NCI-H774 (cell line): ENCODE results near the gene SCLY.
"Not testable (repeated sequence)": the region's sequence is repeated elsewhere in the genome, so short reads cannot be mapped to it uniquely, and the experiment has no call there.

ENCODE experiments used
- DNase-seq: peaks from one replicate; lab custom pipeline; 2025; lab: John Stamatoyannopoulos, UW

SCLY gene, protein sequence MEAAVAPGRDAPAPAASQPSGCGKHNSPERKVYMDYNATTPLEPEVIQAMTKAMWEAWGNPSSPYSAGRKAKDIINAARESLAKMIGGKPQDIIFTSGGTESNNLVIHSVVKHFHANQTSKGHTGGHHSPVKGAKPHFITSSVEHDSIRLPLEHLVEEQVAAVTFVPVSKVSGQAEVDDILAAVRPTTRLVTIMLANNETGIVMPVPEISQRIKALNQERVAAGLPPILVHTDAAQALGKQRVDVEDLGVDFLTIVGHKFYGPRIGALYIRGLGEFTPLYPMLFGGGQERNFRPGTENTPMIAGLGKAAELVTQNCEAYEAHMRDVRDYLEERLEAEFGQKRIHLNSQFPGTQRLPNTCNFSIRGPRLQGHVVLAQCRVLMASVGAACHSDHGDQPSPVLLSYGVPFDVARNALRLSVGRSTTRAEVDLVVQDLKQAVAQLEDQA

DNA sequence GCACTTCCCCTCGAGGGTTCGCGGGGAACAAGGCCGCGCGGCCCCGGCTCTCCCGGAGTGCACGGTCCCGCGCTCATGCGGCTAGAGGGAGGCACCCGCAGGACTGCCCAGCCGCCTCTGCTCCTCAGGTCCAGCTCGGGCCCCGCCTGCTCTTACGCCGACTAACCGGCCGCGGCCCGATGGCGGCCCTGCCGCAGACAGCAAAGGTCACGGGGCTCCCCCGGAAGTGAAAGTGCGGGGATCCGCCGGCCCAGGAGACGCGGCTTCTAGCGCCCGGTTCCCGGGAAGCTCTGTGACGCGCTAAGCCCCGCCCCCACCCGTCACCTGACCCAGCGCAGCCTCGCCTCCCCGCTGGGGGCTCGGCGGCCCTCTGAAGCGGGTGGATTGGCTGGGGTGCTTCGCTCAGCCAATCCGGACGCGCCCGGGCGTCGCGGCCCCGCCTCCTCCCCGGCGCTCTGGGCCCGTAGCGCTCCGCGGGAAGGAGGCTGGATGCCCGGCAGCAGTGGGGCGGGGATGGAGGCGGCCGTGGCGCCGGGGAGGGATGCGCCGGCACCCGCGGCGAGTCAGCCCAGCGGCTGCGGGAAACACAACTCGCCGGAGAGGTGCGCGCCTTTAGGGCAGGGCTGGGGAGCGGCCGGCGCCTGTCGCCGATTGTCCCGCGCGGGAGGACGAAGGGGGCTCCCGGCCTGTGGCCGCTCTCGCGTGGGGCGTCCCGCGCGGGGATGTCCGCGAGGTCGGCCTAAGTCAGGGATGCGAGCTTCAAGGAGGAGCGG lies at the start of gene SCLY:
SCLY (plus strand) TSS at position 460 of the 773 bp plus-strand sequence; CDS start at position 514, 54 bp downstream.
- DNase-seq: peak; percentile 96

GRCh38 chr2:238013806-238014205 lies 47.0 kb upstream of the SCLY start:
- no peak for DNase-seq

DNA sequence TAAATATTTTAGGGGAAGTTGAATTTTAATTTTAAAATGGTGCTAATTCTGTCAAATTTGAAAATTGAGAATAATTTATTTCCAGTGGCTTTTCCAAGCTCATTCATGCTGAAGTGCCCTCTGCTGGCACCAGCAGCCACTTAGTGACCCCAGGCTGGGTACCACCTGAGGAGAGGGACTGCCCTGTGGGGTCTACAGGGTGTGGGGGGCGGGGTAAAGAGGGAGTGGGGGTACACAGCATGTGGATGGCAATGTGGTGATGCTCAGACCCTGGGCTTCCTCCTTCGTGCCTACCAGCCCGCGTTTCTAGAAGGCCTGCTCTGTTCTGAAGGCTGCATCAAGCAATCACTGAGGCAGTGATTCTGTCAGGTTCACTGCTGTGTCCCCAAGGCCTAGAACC lies 45.1 kb upstream of the SCLY start:
- no peak for DNase-seq

GRCh38 chr2:238016526-238016925 lies 44.3 kb upstream of the SCLY start:
- no peak for DNase-seq

DNA sequence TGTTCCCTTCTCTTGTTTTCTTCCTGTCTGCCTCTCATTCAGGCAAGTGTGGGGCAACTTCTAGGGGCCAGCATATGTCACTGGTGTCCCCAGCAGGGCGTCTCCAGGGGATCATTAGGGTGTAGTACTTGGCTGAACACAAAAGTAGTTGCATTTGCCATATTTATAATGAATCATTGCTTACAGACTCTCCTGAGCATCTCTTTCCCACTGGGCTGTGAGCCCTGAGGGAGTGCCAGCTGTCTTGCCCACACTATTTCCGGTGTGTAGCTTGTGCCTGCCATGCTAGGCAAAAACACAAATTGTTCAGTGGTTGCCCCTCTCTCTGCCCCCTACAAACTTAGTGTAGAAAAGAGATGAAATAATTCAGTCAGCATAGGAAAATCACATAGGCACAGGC lies 40.8 kb upstream of the SCLY start:
- no peak for DNase-seq

DNA sequence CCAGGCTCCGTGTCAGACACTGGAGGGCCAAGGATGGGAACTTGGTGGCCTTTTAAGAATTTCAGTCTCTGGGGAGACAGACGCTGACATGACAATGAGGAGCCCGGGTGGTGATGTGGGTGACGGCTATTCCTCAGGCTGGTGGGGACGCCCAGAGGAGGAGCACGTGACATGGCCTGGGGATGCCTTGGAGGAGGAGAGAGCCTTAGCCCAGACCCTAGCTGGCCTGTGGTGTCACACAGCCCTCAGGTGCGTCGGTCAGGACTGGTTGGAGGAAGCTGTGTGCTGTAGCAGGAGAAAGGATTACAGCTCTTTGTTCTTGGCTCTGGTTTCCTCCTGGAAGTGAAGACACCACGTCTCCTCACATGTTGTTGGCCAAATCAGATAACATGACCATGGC lies 40.0 kb upstream of the SCLY start:
- no peak for DNase-seq

GRCh38 chr2:238021327-238021726 lies 39.5 kb upstream of the SCLY start:
- no peak for DNase-seq

DNA sequence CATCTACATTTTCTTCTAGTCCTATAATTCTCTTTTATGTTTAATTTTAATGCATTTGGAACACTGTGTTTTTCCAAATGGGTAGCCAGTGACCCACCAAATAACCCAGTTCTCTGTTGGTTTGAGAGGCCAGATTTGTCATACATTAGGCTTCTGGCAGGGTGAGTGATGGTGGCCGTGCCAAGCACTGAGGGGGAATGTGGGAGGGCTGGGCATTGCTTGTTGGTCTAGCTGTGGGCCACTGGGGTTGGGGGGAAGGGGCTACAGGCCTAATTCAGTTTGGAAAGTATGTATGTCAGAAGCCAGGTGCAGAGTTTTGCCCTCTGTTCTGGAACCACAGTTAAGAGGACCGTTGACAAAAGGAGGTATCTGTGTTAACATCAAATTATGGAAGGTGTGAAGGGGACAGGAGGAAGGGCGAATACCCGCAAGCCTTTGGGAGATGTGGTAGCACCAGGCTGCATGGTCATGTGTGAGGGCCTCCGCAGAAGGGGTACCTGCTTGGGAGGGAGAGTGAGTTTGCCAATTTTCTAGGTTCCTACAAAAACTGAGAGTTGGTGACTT lies 38.1 kb upstream of the SCLY start:
- no peak for DNase-seq

DNA sequence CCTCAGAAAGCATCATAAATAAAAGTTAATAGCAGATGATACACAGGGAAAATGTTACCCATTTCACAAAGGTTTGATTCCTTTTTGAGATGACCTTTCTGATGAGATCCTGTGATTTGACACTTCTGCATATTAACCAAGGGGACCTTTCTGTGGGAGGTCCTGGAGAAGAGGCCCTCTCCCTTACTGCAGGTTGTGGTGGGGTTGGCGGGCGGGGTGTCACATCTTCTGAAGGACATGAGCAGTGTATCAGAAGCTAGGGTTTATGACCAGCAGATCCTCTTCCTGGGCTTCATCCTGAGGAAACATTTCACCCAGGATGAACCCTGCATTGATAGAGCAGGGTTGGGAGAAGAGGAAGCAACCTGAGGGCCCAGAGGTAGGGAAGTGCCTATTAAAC lies 37.2 kb upstream of the SCLY start:
- no peak for DNase-seq

DNA sequence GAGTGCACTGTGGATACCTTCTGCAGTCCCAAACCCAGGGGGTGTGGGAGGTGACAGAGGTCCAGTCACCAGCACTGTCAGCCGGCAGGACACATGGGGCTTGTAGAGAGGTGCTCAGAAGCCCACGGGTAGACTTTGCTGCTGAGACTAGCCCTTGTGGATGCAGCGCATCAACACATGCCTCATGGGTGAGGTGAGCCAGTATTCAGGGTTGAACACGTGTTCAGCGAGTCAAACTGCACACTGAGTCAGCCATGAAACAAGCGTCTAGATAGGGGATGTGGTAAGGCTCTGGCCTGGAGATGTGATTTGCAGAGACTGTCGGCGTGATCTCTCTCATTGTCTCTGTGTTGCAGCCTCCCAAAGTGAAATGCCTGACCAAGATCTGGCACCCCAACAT lies 35.8 kb upstream of the SCLY start:
- no peak for DNase-seq

DNA sequence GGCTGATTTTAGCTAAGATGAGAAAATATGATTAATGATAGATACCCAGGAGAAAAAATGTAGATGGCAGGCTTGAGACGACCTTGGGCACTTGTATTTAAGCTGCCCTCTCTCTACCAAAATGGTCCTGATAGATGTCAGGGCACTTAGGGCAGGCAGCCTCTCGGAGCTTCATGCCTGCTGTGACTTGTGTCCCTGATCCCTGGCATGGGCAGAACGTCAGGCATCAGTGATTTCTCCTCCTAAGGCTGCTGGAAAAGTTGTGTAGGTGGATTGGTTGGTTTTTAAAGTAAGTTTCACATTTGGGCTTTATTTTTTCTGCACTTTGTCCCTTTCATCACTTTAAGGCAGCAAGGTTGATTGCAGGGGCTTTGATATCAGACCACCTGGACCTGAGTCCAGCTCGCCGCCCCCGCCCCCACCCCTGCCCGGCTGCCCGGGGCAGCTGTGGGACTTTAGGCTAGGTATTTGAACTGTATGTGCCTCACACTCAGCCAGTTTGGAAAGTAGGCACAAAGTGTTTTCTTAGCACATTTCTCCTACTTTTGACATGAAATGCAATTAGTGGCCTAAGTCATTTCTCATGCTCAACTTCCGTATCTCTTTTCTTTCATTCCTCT lies 35.0 kb upstream of the SCLY start:
- no peak for DNase-seq

GRCh38 chr2:238027058-238027457 lies 33.7 kb upstream of the SCLY start:
- DNase-seq: no peak

DNA sequence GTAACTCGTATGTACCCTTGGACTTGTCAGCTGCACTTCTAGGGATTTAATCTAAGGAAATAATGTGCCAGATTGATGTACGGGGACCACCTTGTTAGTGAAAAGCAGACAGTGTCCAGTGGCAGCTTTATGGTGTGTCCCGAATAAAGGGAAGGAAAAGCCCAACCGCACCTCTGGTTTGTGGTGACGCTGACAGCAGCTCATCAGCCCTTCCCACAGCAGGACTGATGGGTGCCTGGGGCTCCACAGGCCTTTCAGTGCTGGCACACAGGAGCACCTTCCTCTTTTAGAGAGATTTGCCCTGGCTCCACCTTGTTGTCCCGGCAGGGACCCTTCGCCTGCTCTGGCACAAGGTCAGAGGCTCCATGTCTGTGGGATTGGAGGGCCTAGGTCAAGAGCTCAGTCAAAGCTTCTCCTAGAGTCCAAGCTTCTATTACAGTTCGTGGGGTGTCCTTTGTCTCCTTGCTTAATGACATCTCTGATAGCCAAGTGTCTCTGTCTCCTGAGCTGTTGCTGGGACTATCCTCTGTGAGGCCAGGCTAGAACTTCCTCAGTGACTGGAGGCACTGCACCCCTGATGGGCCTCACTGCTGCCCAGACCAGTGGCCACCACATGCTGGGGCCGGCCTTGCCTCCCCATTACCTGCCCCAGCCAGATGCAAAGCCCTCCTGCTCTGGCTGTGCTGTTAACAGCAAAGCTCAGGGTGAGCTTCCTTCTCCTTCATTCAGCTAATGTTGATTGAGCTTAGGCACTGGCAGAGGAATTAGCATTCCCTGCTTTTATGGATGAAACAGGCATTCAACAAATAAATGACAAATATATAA lies 33.0 kb upstream of the SCLY start:
- DNase-seq: no peak

- no peak for DNase-seq
These were observed 30.9 kb upstream of the SCLY start for GRCh38 chr2:238029853-238030252.

- no peak for DNase-seq
These were observed 30.2 kb upstream of the SCLY start for GRCh38 chr2:238030422-238031155.

DNA sequence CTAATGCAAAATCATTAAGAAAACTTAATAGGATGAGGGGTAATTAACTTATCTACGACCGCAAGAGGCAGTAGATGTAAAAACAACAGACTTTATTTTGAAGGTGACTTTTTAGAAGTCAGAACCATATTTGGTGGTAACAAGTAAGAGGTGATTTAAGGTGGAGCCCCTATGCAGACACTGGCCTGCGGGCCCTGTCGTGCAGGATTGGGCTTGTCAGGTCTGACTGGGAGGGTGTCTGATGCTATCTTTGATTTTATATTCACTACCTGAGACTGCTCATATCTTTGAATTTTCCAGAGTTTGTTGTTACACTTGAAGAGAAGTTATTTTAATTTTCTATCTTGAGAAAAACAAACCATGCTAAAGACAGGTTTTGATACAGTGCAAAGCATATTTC lies 29.1 kb upstream of the SCLY start:
- DNase-seq: no peak

GRCh38 chr2:238032755-238033337 lies 28.0 kb upstream of the SCLY start:
- DNase-seq: no peak

DNA sequence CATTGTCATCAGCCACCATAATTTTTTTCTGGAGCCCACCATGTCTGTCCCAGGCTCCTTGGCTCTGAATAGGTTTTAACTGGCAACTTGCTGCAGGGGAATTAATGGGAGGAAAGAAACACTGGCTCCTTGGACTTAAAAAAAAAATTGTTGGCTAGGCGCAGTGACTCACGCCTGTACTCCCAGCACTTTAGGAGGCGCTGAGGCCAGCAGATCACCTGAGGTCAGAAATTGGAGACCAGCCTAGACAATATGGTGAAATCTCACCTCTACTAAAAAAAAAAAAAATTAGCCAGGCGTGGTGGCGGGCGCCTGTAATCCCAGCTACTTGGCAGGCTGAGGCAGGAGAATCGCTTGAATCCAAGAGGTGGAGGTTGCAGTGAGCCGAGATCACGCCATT lies 26.8 kb upstream of the SCLY start:
- not testable (repeated sequence) for DNase-seq

DNA sequence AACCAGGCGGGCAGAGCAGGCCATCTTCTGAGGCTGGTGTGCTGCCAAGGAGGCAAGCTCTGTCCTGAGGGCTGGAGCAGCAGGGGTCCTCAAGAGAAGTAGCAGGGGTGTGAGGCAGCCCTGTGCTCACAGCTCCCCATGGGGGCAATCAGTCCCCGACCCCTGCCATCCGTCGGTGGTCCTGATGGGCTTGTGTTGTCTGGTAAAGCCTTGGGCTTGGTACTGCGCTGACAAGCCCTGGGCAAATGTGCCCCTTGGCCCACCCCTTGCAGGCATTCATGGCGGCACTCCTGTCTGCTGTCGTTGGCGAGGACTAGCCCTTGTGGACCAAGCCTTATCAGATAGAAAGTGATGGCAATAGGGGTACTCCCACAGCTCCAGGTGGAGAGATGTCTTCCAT lies 22.6 kb upstream of the SCLY start:
- no peak for DNase-seq

- no peak for DNase-seq
These were observed 21.6 kb upstream of the SCLY start for GRCh38 chr2:238039151-238039550.

GRCh38 chr2:238039985-238040384 lies 20.8 kb upstream of the SCLY start:
- no peak for DNase-seq
